Keratinocyte (primary cell): ENCODE data around the gene APAF1. TPM values are rescaled to one million over a fixed set of nuclear protein-coding genes. Genes with fewer than 3 reads are reported as not detected.

ENCODE experiments used
- DNase-seq: peaks from one replicate; pipeline ENCODE4 v3.0.0-alpha.2; 2011; ENCODE audit warnings: low read depth, missing footprints, low spot score
- FAIRE-seq: peaks from 2 replicates; lab custom pipeline; 2011; peaks lifted over from hg19 to GRCh38; lab: Jason Lieb, UNC
- H2AFZ ChIP-seq: 2 replicates; pipeline ENCODE4 v1.6.0; 2012; ENCODE audit warnings: low read length, control low read depth, inconsistent platforms; ENCODE audit not compliant: control insufficient read depth
- H3K27ac ChIP-seq: 2 replicates; pipeline ENCODE4 v1.5.1; 2011; ENCODE audit warnings: low read length; ENCODE audit not compliant: control insufficient read depth, insufficient read depth
- H3K27me3 ChIP-seq: 3 replicates; pipeline ENCODE4 v1.6.0; 2011; ENCODE audit warnings: low read length; ENCODE audit not compliant: control insufficient read depth, insufficient read depth; ENCODE audit errors: extremely low read depth
- H3K36me3 ChIP-seq, 2 experiments: 2 replicates in 1 of 2; 3 replicates in 1 of 2; pipeline ENCODE4 v1.5.1; 2011; ENCODE audit warnings: low read length in 2 of 2, mild to moderate bottlenecking in 1 of 2; ENCODE audit not compliant: control insufficient read depth in 2 of 2, insufficient read depth in 2 of 2; ENCODE audit errors: extremely low read depth in 1 of 2
- H3K4me1 ChIP-seq: 3 replicates; pipeline ENCODE4 v1.5.1; 2011; ENCODE audit warnings: low read length; ENCODE audit not compliant: control insufficient read depth, insufficient read depth; ENCODE audit errors: extremely low read depth
- H3K4me2 ChIP-seq: 3 replicates; pipeline ENCODE4 v1.6.0; 2011; ENCODE audit warnings: low read depth, low read length; ENCODE audit not compliant: control insufficient read depth, insufficient read depth; ENCODE audit errors: extremely low read depth
- H3K4me3 ChIP-seq, 3 experiments: fragments of 200-600 bp in 1 of 3; sonication (generic) in 1 of 3; 2 replicates in 2 of 3; 3 replicates in 1 of 3; pipeline ENCODE4 v1.5.1; 2011 to 2016; ENCODE audit warnings: low read length in 3 of 3, mild to moderate bottlenecking in 3 of 3, control low read depth in 2 of 3, inconsistent platforms in 1 of 3, low read depth in 1 of 3, mixed read lengths in 1 of 3, mixed run types in 1 of 3, moderate library complexity in 1 of 3; ENCODE audit not compliant: control insufficient read depth in 2 of 3, insufficient read depth in 2 of 3; ENCODE audit errors: extremely low read depth in 1 of 3
- H3K79me2 ChIP-seq: 2 replicates; pipeline ENCODE4 v1.6.0; 2012; ENCODE audit warnings: low read length; ENCODE audit not compliant: control insufficient read depth, insufficient read depth
- H3K9ac ChIP-seq: 3 replicates; pipeline ENCODE4 v1.6.0; 2011; ENCODE audit warnings: low read length; ENCODE audit not compliant: control insufficient read depth, insufficient read depth; ENCODE audit errors: extremely low read depth
- H3K9me1 ChIP-seq: 3 replicates; pipeline ENCODE4 v1.6.0; 2011; ENCODE audit warnings: low read length; ENCODE audit not compliant: control insufficient read depth, insufficient read depth; ENCODE audit errors: extremely low read depth
- H3K9me3 ChIP-seq: 2 replicates; pipeline ENCODE4 v1.5.1; 2012; ENCODE audit warnings: low read depth, low read length; ENCODE audit not compliant: control insufficient read depth
- H4K20me1 ChIP-seq: 3 replicates; pipeline ENCODE4 v1.6.0; 2011; ENCODE audit warnings: low read length; ENCODE audit not compliant: control insufficient read depth, insufficient read depth; ENCODE audit errors: extremely low read depth
- EZH2 ChIP-seq: IDR thresholded peaks from one replicate; pipeline ENCODE4 v1.6.1; 2012; ENCODE audit warnings: inconsistent platforms, mild to moderate bottlenecking, low read length, moderate library complexity
- dilution Hi-C: fragments of 300-500 bp; cut with MboI; formaldehyde crosslinking; loops from one replicate; pipeline ENCODE4 v1.7.0; 2020; ENCODE audit warnings: low sequenced_read_pairs; ENCODE audit not compliant: extremely low pct_ligation_motif_present
- polyA plus RNA-seq, 5 experiments: library from polyadenylated mRNA; depleted of rRNA in 3 of 5; stranded (reverse) in 3 of 5; stranded (forward) in 1 of 5; unstranded in 1 of 5; fragments of >200 nt; gene quantifications; 1 replicate in 1 of 5; 2 replicates in 3 of 5; 3 replicates in 1 of 5; pipeline versions ENCODE4 v1.2.1 to v1.2.3, GENCODE V29; 2011 to 2012; ENCODE audit warnings: missing spikeins in 2 of 5, low read depth in 1 of 5, low replicate concordance in 1 of 5
- TF ChIP-seq, protein P1 (sequence below), 3 experiments: IDR thresholded peaks in 1 of 3; conservative IDR thresholded peaks in 1 of 3; optimal IDR thresholded peaks in 1 of 3; 2 replicates in 2 of 3; 3 replicates in 1 of 3; pipeline versions ENCODE3 to v1.5.1; 2011; ENCODE audit warnings: low read length in 3 of 3, mild to moderate bottlenecking in 3 of 3, moderate library complexity in 2 of 3, control low read depth in 1 of 3, inconsistent platforms in 1 of 3; ENCODE audit not compliant: insufficient read depth in 2 of 3; ENCODE audit errors: extremely low read depth in 1 of 3

The APAF1 gene
- polyA plus RNA-seq, 1 donor (not counting 4 experiments of a cell fraction or from before 2014, with no cell fraction given) = 9.9 TPM

DNA sequence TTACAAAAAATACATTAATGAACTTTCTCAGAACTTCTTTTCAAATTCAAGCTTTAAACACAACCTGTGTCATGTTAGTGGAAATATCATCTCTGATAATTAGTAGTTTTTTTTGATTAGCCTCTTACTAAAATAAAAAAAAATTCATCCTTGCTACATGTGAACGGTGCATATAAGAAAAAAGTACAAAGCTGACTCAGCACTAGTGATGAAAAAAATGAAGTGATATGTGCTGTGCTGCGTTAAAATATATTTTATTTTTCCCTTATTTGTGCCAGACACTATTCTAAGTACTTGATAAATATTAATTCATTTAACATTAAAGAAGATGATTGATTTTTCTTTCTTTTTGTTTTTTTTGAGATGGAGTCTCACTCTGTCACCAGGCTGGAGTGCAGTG lies 8.0 kb upstream of the APAF1 start:
- no peak overlapping the region for H3K9ac ChIP-seq
- H3K9me3 ChIP-seq = no peaks in the 10 kb centered on the region
- H3K27ac ChIP-seq = no peak overlapping the region
- FAIRE-seq = no peak
- H3K4me3 ChIP-seq = no peak overlapping the region
- TF ChIP-seq, protein P1, sequence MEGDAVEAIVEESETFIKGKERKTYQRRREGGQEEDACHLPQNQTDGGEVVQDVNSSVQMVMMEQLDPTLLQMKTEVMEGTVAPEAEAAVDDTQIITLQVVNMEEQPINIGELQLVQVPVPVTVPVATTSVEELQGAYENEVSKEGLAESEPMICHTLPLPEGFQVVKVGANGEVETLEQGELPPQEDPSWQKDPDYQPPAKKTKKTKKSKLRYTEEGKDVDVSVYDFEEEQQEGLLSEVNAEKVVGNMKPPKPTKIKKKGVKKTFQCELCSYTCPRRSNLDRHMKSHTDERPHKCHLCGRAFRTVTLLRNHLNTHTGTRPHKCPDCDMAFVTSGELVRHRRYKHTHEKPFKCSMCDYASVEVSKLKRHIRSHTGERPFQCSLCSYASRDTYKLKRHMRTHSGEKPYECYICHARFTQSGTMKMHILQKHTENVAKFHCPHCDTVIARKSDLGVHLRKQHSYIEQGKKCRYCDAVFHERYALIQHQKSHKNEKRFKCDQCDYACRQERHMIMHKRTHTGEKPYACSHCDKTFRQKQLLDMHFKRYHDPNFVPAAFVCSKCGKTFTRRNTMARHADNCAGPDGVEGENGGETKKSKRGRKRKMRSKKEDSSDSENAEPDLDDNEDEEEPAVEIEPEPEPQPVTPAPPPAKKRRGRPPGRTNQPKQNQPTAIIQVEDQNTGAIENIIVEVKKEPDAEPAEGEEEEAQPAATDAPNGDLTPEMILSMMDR (optimal IDR thresholded peaks at IDR 0.05 in 1 of 3, IDR thresholded peaks at IDR 0.05 in 1 of 3, conservative IDR thresholded peaks at IDR 0.05 in 1 of 3; ENCODE audit: extremely low read depth in 1 of 3, insufficient read depth in 2 of 3, low read length in 3 of 3) = no peak
- no peak for TF ChIP-seq EZH2
- H3K27me3 ChIP-seq = no peaks in the 10 kb centered on the region
- H4K20me1 ChIP-seq = no peaks in the 10 kb centered on the region
- dilution Hi-C loops = no loop called here
- no peak for DNase-seq
- H3K79me2 ChIP-seq = peaks cover 59% of the 10 kb centered on the region
- H3K36me3 ChIP-seq = peaks cover 0 to 5% of the 10 kb centered on the region in 2 experiments
- peaks cover 20% of the 10 kb centered on the region for H3K4me1 ChIP-seq
- H3K4me2 ChIP-seq = peak overlapping the region; percentile 22
- H3K9me1 ChIP-seq = no peaks in the 10 kb centered on the region
- H2AFZ ChIP-seq = no peak overlapping the region

DNA sequence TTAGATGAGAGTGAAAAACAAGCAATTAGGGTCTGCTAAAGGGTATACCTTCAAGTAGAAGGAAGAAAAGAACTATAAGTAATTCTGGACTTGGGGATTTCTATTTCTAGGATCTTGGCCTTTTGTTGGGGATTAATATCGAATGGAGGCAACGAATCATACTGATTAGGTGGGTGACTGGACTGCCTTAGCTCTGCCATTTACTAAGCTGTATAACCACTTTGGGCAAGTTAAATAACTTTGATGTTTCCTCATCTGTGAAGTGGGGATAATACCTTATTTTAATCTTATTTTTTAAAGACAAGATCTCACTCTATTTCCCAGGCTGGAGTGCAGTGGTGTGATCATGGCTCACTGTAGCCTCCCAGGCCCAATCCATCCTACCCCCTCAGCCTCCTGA lies 7.1 kb upstream of the APAF1 start:
- no peak for FAIRE-seq
- dilution Hi-C loops = no loop called here
- H3K9me3 ChIP-seq = no peaks in the 10 kb centered on the region
- H3K36me3 ChIP-seq = peaks cover 0 to 3% of the 10 kb centered on the region in 2 experiments
- no peak overlapping the region for H3K4me2 ChIP-seq
- DNase-seq = no peak
- peaks cover 20% of the 10 kb centered on the region for H3K4me1 ChIP-seq
- no peak overlapping the region for H2AFZ ChIP-seq
- no peaks in the 10 kb centered on the region for H3K9me1 ChIP-seq
- no peaks in the 10 kb centered on the region for H3K27me3 ChIP-seq
- TF ChIP-seq EZH2 = no peak
- TF ChIP-seq, protein P1 (optimal IDR thresholded peaks at IDR 0.05 in 1 of 3, IDR thresholded peaks at IDR 0.05 in 1 of 3, conservative IDR thresholded peaks at IDR 0.05 in 1 of 3; ENCODE audit: extremely low read depth in 1 of 3, insufficient read depth in 2 of 3, low read length in 3 of 3) = no peak
- H3K79me2 ChIP-seq = peaks cover 69% of the 10 kb centered on the region
- no peak overlapping the region for H3K27ac ChIP-seq
- H3K4me3 ChIP-seq = no peak overlapping the region
- H4K20me1 ChIP-seq = no peaks in the 10 kb centered on the region
- no peak overlapping the region for H3K9ac ChIP-seq
